Measurements from ENCODE around the gene LSR.

- TF ChIP-seq YY1 (IDR thresholded peaks at IDR 0.05; ENCODE audit: insufficient read depth, insufficient read length), result no peak
- no peak for TF ChIP-seq SUZ12 (IDR thresholded peaks at IDR 0.05; ENCODE audit: extremely low read depth, insufficient read depth, insufficient read length)
- TF ChIP-seq ZNF274 (IDR thresholded peaks at IDR 0.05; ENCODE audit: low read depth, low read length), result no peak
Measured at GRCh38 chr19:35276706-35277281, 28.0 kb downstream of the LSR start.

Data from NT2/D1 (cell line).